Activated T-cell treated with anti-CD3 and anti-CD28 coated beads, Interleukin-2, amount 50 U/mL, for 1 hour (primary cell): ENCODE results near the gene RASL10A.

ENCODE experiments used
- DNase-seq: peaks from one replicate; pipeline ENCODE4 v3.0.0-alpha.2; 2020

Gene RASL10A

DNA sequence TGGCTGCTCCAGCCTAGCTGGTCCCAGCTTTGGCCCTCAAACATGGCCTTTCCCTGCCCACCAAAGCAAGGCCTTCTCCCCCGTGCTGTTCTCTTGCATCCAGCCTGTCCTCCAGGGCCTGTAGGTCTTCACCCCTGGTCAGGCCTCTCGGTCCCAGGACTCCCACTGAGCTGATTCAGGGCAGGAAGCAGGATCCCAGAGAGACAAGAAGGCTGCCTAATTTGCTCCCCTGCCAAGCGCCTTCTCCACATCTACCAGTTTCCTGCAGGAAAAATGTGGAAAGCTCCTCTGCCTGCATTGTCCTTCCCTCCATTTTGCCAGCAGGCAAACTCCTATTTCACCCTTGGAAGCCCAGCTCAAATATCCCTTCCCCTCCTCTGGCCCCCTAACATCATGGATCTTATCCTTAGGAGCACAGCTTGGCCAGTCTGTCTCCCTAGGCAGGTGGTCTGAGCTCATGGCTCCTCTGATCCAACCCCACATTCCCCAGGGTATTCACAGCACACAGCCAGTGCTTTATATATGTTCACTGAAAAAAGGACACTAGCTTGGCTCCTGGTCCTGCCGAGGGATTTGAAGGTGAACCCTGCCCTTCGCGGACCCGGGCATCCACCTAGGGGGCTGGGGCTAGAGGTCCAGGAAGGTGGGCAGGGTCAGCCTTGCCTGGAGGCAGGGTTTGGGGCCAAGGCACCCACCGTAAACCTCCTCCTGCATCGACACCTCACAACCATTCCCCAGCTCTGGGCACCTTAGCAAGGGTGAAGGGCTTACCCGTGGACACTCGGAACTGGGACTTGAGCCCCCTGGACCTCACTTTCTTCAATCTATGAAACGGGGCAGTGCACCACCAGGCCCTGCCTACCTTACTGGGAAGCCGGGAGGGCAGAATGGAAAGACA lies 48.7 kb downstream of the RASL10A start:
- no peak for DNase-seq

DNA sequence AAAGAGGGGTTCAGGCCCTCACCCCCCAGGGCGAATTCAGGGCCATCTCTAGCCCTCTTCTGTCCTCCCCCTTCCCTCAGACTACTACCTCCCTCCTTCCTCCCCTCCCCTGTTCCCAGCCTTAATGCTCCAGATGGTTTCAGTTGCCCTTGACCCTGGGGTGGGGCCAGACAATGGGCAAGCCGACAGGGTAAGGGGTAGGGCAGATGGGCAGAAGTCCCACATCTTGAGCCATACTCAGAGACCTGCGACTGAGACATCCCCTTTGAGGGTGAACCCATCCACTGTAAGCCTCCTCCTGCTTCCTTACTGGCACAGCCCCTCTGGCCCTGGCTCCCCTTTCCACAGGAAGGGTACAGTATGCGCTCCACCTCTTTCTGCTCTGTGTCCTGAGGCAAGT lies 49.6 kb downstream of the RASL10A start:
- no peak for DNase-seq

DNA sequence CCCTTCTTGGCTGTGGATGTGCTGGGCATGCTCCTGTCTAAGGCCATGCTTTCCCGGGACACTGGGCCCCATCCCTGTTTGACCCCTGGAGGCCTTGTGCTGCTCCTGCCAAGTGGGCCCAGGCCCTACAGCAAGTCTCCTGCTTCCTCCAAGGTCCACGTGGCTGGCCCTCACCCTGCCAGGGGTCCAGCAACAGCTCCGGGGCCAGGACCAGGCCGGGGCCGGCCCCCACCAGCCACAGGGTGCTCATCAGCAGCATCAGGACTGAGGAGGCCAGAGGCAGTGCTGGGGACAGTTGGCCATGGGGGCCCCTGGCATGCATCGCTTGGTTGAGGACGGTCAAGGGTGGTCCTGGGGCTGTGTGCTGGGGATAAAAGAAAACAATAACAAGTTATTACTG lies 50.2 kb downstream of the RASL10A start:
- no peak for DNase-seq

DNA sequence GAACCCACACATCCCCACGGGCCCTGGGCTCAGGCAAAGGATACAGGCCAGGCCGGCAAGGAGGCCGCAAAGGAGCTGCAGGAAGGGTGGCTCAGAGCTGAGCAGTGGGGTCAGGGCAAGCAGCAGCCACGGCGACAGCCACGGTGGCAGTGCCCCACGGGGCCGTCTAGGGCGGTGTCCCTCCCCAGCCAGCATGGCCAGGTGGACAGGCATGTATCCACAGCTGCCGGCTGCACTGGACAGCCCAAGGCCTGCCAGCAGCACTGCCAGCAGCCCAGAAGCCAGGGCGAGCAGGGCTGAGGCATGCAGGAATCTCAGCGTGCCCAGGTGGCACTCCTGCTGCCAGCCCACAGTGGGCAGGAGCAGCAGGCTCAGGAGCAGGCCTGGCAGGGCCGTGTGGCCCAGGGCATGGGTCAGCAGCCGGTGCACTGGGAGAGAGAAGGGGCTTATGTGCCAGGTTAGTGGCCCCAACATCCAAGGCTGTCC lies 51.7 kb downstream of the RASL10A start:
- no peak for DNase-seq
